SK-N-SH (cell line): ENCODE results near the gene FAM131C.

Experiments
- CTCF ChIP-seq: fragments of 200-600 bp; sonication (generic); IDR thresholded peaks from 2 replicates; pipeline ENCODE4 v1.6.1; 2017; ENCODE audit warnings: antibody characterized with exemption, mild to moderate bottlenecking, moderate library complexity
- EP300 ChIP-seq, 2 experiments: IDR thresholded peaks; 2 replicates each; pipeline versions ENCODE4 v1.4.0 to v1.6.1; 2012; ENCODE audit warnings: borderline replicate concordance in 1 of 2, low read depth in 1 of 2, low read length in 1 of 2
- FOXM1 ChIP-seq: IDR thresholded peaks from 2 replicates; pipeline ENCODE4 v1.4.0; 2012; ENCODE audit warnings: low read depth, mild to moderate bottlenecking
- POLR2AphosphoS5 ChIP-seq: IDR thresholded peaks from 2 replicates; pipeline ENCODE4 v1.6.1; 2012; ENCODE audit warnings: low read depth, low read length
- REST ChIP-seq: IDR thresholded peaks from 2 replicates; pipeline ENCODE4 v1.6.1; 2012; ENCODE audit warnings: mild to moderate bottlenecking, low read depth, low read length, moderate library complexity
- TEAD4 ChIP-seq: IDR thresholded peaks from 2 replicates; pipeline ENCODE4 v1.4.0; 2012; ENCODE audit warnings: mild to moderate bottlenecking, borderline replicate concordance; ENCODE audit not compliant: insufficient read depth
- USF1 ChIP-seq: IDR thresholded peaks from 2 replicates; pipeline ENCODE4 v1.4.0; 2012; ENCODE audit warnings: low read depth, borderline replicate concordance
- YY1 ChIP-seq: IDR thresholded peaks from 2 replicates; pipeline ENCODE4 v1.4.0; 2012; ENCODE audit warnings: low read depth, mild to moderate bottlenecking
- TF ChIP-seq, protein P1 (sequence below): fragments of 150-350 bp; IDR thresholded peaks from 2 replicates; pipeline ENCODE4 v1.6.1; 2016; ENCODE audit warnings: mild to moderate bottlenecking, low read depth, low read length

- TF ChIP-seq USF1 (no peak), REST (no peak), POLR2AphosphoS5 (no peak), FOXM1 (no peak), CTCF (no peak), YY1 (no peak), EP300 (IDR thresholded peaks at IDR 0.05; ENCODE audit: borderline replicate concordance in 1 of 2, low read depth in 1 of 2, low read length in 1 of 2) (no peak), TEAD4 (no peak)
- TF ChIP-seq, protein P1, sequence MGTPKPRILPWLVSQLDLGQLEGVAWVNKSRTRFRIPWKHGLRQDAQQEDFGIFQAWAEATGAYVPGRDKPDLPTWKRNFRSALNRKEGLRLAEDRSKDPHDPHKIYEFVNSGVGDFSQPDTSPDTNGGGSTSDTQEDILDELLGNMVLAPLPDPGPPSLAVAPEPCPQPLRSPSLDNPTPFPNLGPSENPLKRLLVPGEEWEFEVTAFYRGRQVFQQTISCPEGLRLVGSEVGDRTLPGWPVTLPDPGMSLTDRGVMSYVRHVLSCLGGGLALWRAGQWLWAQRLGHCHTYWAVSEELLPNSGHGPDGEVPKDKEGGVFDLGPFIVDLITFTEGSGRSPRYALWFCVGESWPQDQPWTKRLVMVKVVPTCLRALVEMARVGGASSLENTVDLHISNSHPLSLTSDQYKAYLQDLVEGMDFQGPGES = no peak
Measured at GRCh38 chr1:16018308-16018707, 55.1 kb downstream of the FAM131C start.
